Hematopoietic multipotent progenitor cell treated with erythropoietin and hydrocortisone succinate and interleukin-3 and kit ligand, for 8 days (in vitro differentiated cells): ENCODE data around the gene BCL2L15.
A peak's percentile ranks its signal among the peaks of the same experiment; 100 is the strongest.
"Not testable (repeated sequence)": the region's sequence is repeated elsewhere in the genome, so short reads cannot be mapped to it uniquely, and the experiment has no call there.

ENCODE experiments used
- DNase-seq: peaks from one replicate; pipeline ENCODE4 v3.0.0-alpha.2; 2015

The BCL2L15 gene

DNA sequence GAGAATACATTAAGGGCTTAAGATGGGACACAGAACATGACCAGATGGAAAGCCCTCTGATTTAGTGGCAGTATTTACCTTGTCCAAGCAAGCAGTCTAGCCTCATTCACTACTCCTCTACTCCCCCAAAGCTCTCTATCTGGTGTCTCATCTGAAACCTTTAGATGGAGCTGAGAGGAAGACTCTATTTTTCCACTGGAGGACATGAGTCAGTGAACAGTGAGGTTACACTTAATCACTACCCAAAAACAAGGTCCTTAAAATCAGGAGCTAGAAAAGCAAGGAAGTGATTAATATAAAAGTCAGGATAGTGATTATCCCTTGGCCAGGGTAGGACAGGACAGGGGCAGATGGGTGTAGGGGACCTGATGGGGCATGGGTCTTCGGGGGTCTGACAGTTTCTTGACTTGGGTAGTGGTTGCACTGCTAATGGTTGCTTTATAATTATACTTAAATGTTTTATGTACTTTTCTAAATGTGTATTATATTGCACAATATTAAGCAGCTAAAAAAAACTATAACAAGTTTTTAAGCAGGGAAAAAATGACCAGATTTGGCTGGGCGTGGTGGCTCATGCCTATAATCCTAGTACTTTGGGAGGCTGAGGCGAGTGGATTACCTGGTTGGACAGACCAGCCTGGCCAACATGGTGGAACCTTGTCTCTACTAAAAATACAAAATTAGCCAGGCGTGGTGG lies 18.8 kb downstream of the BCL2L15 start:
- peak; percentile 22 for DNase-seq

DNA sequence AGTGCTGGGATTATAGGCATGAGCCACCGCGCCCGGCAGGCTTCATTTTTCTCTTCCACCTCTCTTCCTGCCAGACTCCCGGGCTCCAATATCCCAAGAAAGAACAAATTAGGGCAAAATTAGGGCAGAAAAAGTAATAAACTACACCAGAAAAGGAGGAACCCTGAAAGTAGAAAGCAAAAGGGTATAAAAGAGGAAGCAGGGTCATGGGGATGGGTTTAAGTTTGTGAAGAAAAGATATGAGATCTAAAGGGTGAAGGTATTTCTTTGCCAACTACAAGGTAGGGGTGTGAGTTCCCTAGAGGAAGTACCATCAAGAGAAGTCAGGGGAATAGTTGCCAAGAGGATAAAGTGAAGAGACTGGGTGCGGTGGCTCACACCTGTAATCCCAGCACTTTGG lies 25.7 kb downstream of the BCL2L15 start:
- no peak for DNase-seq

GRCh38 chr1:113860891-113861290 lies 26.5 kb downstream of the BCL2L15 start:
- DNase-seq, result no peak

- DNase-seq, result peak; percentile 53
These were observed 27.8 kb downstream of the BCL2L15 start for GRCh38 chr1:113859478-113860175.

- no peak for DNase-seq
These were observed 28.4 kb downstream of the BCL2L15 start for GRCh38 chr1:113858982-113859381.

GRCh38 chr1:113858418-113858817 lies 29.0 kb downstream of the BCL2L15 start:
- no peak for DNase-seq

GRCh38 chr1:113857776-113858175 lies 29.6 kb downstream of the BCL2L15 start:
- no peak for DNase-seq

- no peak for DNase-seq
These were observed 31.0 kb downstream of the BCL2L15 start for GRCh38 chr1:113856401-113856790.

DNA sequence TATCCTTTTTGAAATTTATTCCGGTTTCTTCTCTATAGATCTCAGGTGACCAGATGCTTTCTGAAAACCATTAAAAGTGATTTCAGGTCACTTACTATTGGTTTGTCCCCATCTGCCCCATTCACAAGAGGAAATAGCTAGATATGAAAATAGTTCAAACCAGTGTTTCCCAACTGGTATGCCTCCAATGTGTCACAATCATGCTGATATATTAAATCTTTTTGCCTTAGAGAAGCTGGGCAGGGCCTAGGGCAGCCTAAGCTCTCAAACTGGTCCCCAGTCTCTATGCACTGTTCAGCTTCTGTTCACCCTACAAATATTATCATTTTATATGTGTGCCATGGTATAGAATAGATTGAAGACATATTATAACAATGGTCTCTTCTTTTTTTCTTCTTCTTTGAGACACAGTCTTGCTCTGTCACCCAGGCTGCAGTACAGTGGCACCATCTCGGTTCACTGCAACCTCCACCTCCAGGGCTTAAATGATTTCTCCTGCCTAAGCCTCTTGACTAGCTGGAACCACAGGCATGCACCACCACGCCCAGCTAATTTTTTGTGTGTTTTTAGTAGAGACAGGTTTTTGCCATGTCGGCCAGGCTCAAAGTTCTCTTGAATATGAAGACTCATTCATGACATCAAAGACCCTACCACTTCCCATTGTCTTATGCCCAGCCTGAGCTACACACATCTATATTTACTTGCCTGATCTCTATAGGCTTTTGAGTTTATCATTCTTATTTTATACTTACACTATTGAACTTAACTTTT lies 31.6 kb downstream of the BCL2L15 start:
- DNase-seq, result no peak

- DNase-seq, result no peak
These were observed 33.1 kb downstream of the BCL2L15 start for GRCh38 chr1:113854234-113854633.

DNA sequence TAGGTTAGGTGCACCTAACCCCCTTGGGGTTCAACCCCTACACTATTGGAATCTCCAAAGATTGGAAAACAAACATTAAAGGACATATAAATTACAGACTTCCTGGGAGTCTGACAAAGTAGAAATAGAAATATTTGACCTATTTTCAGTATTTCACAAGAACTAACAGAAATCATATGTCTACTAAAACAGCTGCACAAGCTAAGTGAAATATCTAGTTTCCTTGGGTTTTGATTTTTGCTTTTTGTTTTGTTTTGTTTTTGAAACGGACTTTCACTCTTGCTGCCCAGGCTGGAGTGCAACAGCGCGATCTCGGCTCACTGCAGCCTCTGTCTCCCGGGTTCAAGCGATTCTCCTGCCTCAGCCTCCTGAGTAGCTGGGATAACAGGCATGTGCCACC lies 34.7 kb downstream of the BCL2L15 start:
- not testable (repeated sequence) for DNase-seq

- DNase-seq, result no peak
These were observed 37.1 kb downstream of the BCL2L15 start for GRCh38 chr1:113850127-113850796.

GRCh38 chr1:113849072-113849471 lies 38.3 kb downstream of the BCL2L15 start:
- no peak for DNase-seq

GRCh38 chr1:113846391-113847035 lies 40.9 kb downstream of the BCL2L15 start:
- no peak for DNase-seq

GRCh38 chr1:113836534-113836933 lies 50.8 kb downstream of the BCL2L15 start:
- no peak for DNase-seq

DNA sequence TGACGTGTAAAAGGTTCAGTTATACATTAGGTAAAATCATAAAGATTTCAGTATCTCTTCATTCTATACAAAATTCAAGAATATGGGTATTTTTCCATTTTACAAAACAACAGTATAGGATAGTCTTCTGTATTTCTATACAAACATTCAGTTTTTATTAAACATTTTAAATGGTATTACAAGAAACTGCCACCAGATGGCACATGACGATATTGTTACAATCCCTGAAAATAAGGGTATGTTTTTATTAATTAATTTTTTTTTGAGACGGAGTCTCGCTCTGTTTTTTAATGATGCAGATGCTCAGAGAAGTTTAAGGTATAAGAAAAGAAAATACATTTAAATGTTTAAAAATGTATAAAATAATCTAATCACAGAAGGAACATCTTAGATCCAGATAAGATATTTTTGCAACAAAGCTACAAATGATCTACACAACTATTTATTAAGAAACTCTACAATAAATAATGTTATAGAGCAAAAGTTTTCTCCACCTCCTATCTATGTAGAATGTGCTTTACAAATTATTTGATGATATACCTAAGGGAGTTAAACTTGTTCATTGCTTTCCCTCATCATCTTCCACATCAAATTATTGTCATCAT lies 51.6 kb downstream of the BCL2L15 start:
- peak; percentile 81 for DNase-seq

GRCh38 chr1:113834716-113835115 lies 52.7 kb downstream of the BCL2L15 start:
- no peak for DNase-seq
